NCI-H2029 (cell line): ENCODE measurements around the gene SERPINB2.
"Not testable (repeated sequence)": the region's sequence is repeated elsewhere in the genome, so short reads cannot be mapped to it uniquely, and the experiment has no call there.

Source experiments
- DNase-seq: peaks from one replicate; lab custom pipeline; 2025; lab: John Stamatoyannopoulos, UW

SERPINB2 gene

GRCh38 chr18:63936932-63937393 is 49.5 kb downstream of the SERPINB2 start:
- DNase-seq, result no peak

GRCh38 chr18:63940008-63940407 is 52.5 kb downstream of the SERPINB2 start:
- DNase-seq, result no peak

- DNase-seq, result not testable (repeated sequence)
These were observed 53.1 kb downstream of the SERPINB2 start for GRCh38 chr18:63940543-63941050.

- DNase-seq, result no peak
These were observed 59.7 kb downstream of the SERPINB2 start for GRCh38 chr18:63947051-63947790.

- peak; percentile 60 for DNase-seq
These were observed 61.7 kb downstream of the SERPINB2 start, which contains the start of gene HMSD for GRCh38 chr18:63949068-63949737. HMSD (plus strand) TSS chr18:63949301; CDS start chr18:63953456, 4,155 bp downstream.

- no peak for DNase-seq
These were observed 63.8 kb downstream of the SERPINB2 start for GRCh38 chr18:63951302-63951705.
